GM06990 (cell line): ENCODE results near the gene FLNA.

ENCODE experiments used
- DNase-seq: peaks from one replicate; pipeline ENCODE4 v3.0.0-alpha.2; 2011; ENCODE audit not compliant: insufficient read length; ENCODE audit errors: extremely low read depth
- H3K27me3 ChIP-seq: replicated peaks from 2 replicates; pipeline ENCODE4 v1.6.0; 2011; ENCODE audit warnings: low read length; ENCODE audit not compliant: control insufficient read depth, insufficient read depth
- H3K36me3 ChIP-seq: 2 replicates; pipeline ENCODE4 v1.5.1; 2011; ENCODE audit warnings: low read length; ENCODE audit not compliant: control insufficient read depth, insufficient read depth
- H3K4me3 ChIP-seq: replicated peaks from 2 replicates; pipeline ENCODE4 v1.5.1; 2011; ENCODE audit warnings: low read depth, mild to moderate bottlenecking, control low read depth, low read length
- CTCF ChIP-seq: IDR thresholded peaks from 2 replicates; pipeline ENCODE4 v1.5.1; 2011; ENCODE audit warnings: low read length, control low read depth, mild to moderate bottlenecking, inconsistent platforms; ENCODE audit not compliant: insufficient read depth, poor library complexity, severe bottlenecking

The FLNA gene

GRCh38 chrX:154357205-154357604 lies 17.2 kb downstream of the FLNA start:
- no peak for TF ChIP-seq CTCF
- no peaks in the 10 kb centered on the region for H3K27me3 ChIP-seq
- H3K4me3 ChIP-seq: no peak overlapping the region
- no peak for DNase-seq
- peaks cover 42% of the 10 kb centered on the region for H3K36me3 ChIP-seq

DNA sequence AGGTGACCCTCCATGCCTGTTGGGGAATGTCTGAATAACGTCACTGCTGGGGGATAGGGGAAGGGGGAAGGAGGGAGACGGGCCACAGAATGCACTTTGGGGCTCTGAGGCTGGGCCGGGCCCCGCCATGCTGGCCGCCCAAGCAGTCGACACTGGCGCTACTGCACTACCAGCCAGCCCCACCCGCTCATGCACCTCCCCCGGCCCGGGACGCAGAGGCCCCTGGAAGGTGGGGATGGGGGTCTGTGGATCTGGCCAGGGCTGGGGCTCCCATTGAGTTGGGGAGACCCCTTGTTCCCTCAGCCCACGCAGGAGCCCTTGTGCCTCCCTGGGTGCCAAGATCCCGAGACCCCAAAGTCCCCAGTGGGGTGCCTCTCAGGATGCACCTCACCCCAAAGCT lies 17.8 kb downstream of the FLNA start:
- DNase-seq: no peak
- no peaks in the 10 kb centered on the region for H3K27me3 ChIP-seq
- no peak overlapping the region for H3K4me3 ChIP-seq
- no peak for TF ChIP-seq CTCF
- H3K36me3 ChIP-seq: peaks cover 38% of the 10 kb centered on the region

GRCh38 chrX:154355776-154356140 lies 18.7 kb downstream of the FLNA start:
- peaks cover 37% of the 10 kb centered on the region for H3K36me3 ChIP-seq
- no peaks in the 10 kb centered on the region for H3K27me3 ChIP-seq

GRCh38 chrX:154355094-154355775 lies 19.2 kb downstream of the FLNA start:
- no peak for DNase-seq
- Histone ChIP-seq H3K36me3 (peaks cover 38% of the 10 kb centered on the region), H3K4me3 (no peak overlapping the region), H3K27me3 (no peaks in the 10 kb centered on the region)
- TF ChIP-seq CTCF: no peak

More at GRCh38 chrX:154355776-154356140, 18.7 kb downstream of the FLNA start:
- no peak for TF ChIP-seq CTCF
- no peak for DNase-seq
- no peak overlapping the region for H3K4me3 ChIP-seq

DNA sequence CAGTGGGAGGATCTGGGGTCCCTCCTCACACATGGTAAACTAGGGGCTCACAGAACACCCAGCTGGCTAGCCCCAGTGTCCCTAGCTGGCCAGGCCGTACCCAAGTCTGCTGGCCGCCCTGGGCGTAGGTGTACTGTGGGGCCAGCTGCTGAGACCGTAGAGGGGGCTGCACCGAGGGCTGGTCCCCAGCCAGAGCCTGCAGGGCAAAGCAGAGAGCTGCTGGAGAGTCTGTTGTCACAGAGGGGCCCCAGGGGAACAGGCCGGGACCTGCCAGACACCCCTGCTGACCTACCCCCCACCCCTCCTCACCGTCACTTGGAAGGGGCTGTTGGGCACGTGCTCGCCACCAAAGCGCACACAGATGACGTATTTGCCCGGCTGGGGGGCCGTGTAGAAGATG lies 19.9 kb downstream of the FLNA start:
- Histone ChIP-seq H3K36me3 (peaks cover 38% of the 10 kb centered on the region), H3K4me3 (no peak overlapping the region)

More for the DNA sequence above, 19.9 kb downstream of the FLNA start:
- no peak for DNase-seq
- no peaks in the 10 kb centered on the region for H3K27me3 ChIP-seq
- TF ChIP-seq CTCF: no peak
